Pancreas (tissue), 10 donors: ENCODE measurements around the gene CCNI2. TPM values are rescaled to one million over a fixed set of nuclear protein-coding genes. Genes with fewer than 3 reads are reported as not detected.

Source experiments
- ATAC-seq, 4 donors: fragments of 200-7000 bp; cut with Tn5 transposase; one replicate each; pipeline versions ENCODE4 v1.8.0 to v1.9.1; 2020; ENCODE audit warnings: mild to moderate bottlenecking in 4 of 4, moderate library complexity in 4 of 4
- DNase-seq, 6 donors: peaks; one replicate each; pipeline ENCODE4 v3.0.0-alpha.2; 2020
- FAIRE-seq: peaks from 2 replicates; lab custom pipeline; 2012; peaks lifted over from hg19 to GRCh38; lab: Jason Lieb, UNC
- H3K27ac ChIP-seq, 4 donors: fragments of 200-600 bp; sonication (generic); 1 replicate in 3 of 4; 2 replicates in 1 of 4; pipeline versions ENCODE4 v1.5.0 to v1.8.0; 2020
- H3K27me3 ChIP-seq, 4 donors: fragments of 200-600 bp; one replicate each; pipeline ENCODE4 v1.8.0; 2021
- H3K36me3 ChIP-seq, 3 donors: fragments of 200-600 bp; sonication (generic) in 1 of 3; one replicate each; pipeline versions ENCODE4 v1.5.0 to v1.8.0; 2020 to 2021
- H3K4me1 ChIP-seq, 3 donors: fragments of 200-600 bp; one replicate each; pipeline ENCODE4 v1.8.0; 2021
- H3K4me3 ChIP-seq, 4 donors: fragments of 200-600 bp; sonication (generic) in 2 of 4; one replicate each; pipeline versions ENCODE4 v1.5.0 to v1.8.0; 2020 to 2021
- H3K9me3 ChIP-seq, 4 donors: fragments of 200-600 bp; one replicate each; pipeline ENCODE4 v1.8.0; 2021
- CTCF ChIP-seq, 4 donors: fragments of 200-600 bp; sonication (generic) in 3 of 4; IDR thresholded peaks; one replicate each; pipeline versions ENCODE4 v1.5.0 to v1.8.0; 2021; ENCODE audit warnings: antibody characterized with exemption in 4 of 4
- WGBS, 2 donors: extraction: QIAGEN DNeasy Blood & Tissue Kit; methylation state at CpG; one replicate each; pipeline ENCODE4 v1.1.7; 2013; 5-methylcytosine and 5-hydroxymethylcytosine counted together
- intact Hi-C, 3 donors: fragments of 100-400 bp; cut with DNase I; formaldehyde crosslinking; loops; one replicate each; pipeline versions ENCODE4 v1.11.1 to v1.14.2; 2022
- polyA plus RNA-seq, 2 donors: library from polyadenylated mRNA; stranded (reverse); fragments of 200-250 nt; gene quantifications; one replicate each; pipeline ENCODE4 v1.2.3, GENCODE V29; 2013
- total RNA-seq, 6 donors: library from RNA; stranded (reverse); fragmentation: NEBNext Ultra II Directional in 4 of 6; extraction: Animal tissue kit (Norgen Biotek cat#: 25700) in 4 of 6; gene quantifications; one replicate each; pipeline versions ENCODE4 v1.2.1 to v1.2.4, GENCODE V29; 2021 to 2023
- donor health status: healthy with polysubstance abuse.
- donor health status: DM: no; HTN: no; CAD: no; lungs with moderate emphysema.
- donor health status: DM: no; HTN: no; CAD: no.
- donor health status: control.
- donor health status: control.
- donor health status: Bipolar disorder and iron deficiency.
- donor health status: DM: yes; HTN: yes; CAD: no.
- donor health status: DM: no; HTN: no; CAD: no.
- donor health status: DM: no; HTN: no; CAD: no.
- donor health status: DM: yes; HTN: yes; CAD: no.

CCNI2 gene
- total and polyA plus RNA-seq, 8 donors: 0.69 to 4.4 (median 1.3) TPM

- DNase-seq: peak; percentile 43 to 83 (median 54)
- TF ChIP-seq CTCF (IDR thresholded peaks at IDR 0.05): no peak
- Histone ChIP-seq H3K36me3 (no peaks in the 10 kb centered on the region), H3K27ac (peak within 1 kb of the TSS; percentile 35 to 80 (median 68)), H3K9me3 (no peaks in the 10 kb centered on the region), H3K27me3 (no peaks in the 10 kb centered on the region), H3K4me1 (peaks cover 0 to 14% (median 6%) of the 10 kb centered on the region in 3 donors), H3K4me3 (peak within 1 kb of the TSS; percentile 63 to 92 (median 86))
- intact Hi-C loops: no loop called here
- peak; percentile 71 to 78 (median 72) for ATAC-seq
- FAIRE-seq: no peak
- 1% methylated on average over 62 to 82 of the region's 82 CpGs for WGBS, 2 donors
These were observed 30.2 kb downstream of the CCNI2 start, which contains the start of gene SEPTIN8 for GRCh38 chr5:132777209-132778069. SEPTIN8 (minus strand) TSS chr5:132777239; CDS start chr5:132777137, 102 bp downstream.

- FAIRE-seq (no peak), ATAC-seq (no peak), DNase-seq (no peak)
- 53 to 67% methylated on average over 4 of the region's 4 CpGs for WGBS, 2 donors
- H3K27ac ChIP-seq: peak overlapping the region in 1 of 4 donors; percentile 80
- H3K9me3 ChIP-seq: no peaks in the 10 kb centered on the region
- peaks cover 0 to 14% (median 6%) of the 10 kb centered on the region in 3 donors for H3K4me1 ChIP-seq
- H3K27me3 ChIP-seq: no peaks in the 10 kb centered on the region
- peak overlapping the region; percentile 63 to 92 (median 86) for H3K4me3 ChIP-seq
- TF ChIP-seq CTCF (IDR thresholded peaks at IDR 0.05): no peak
- intact Hi-C loops: no loop called here
- H3K36me3 ChIP-seq: no peaks in the 10 kb centered on the region
These were observed 30.9 kb downstream of the CCNI2 start for GRCh38 chr5:132778129-132778528.

GRCh38 chr5:132778856-132779255 is 31.6 kb downstream of the CCNI2 start:
- WGBS, 2 donors: 46 to 56% methylated on average over 5 of the region's 5 CpGs
- Histone ChIP-seq H3K4me3 (no peak overlapping the region), H3K36me3 (no peaks in the 10 kb centered on the region), H3K27me3 (no peaks in the 10 kb centered on the region), H3K9me3 (no peaks in the 10 kb centered on the region), H3K4me1 (peaks cover 0 to 14% (median 6%) of the 10 kb centered on the region in 3 donors), H3K27ac (no peak overlapping the region)
- no peak for ATAC-seq
- intact Hi-C loops: no loop called here
- no peak for TF ChIP-seq CTCF (IDR thresholded peaks at IDR 0.05)
- FAIRE-seq: no peak
- DNase-seq: no peak

- intact Hi-C loops: no loop called here
- peaks cover 0 to 14% (median 6%) of the 10 kb centered on the region in 3 donors for H3K4me1 ChIP-seq
- no peak overlapping the region for H3K27ac ChIP-seq
- no peaks in the 10 kb centered on the region for H3K36me3 ChIP-seq
- WGBS, 2 donors: 95% methylated on average over 3 of the region's 3 CpGs
- FAIRE-seq (no peak), DNase-seq (no peak), ATAC-seq (no peak)
- no peaks in the 10 kb centered on the region for H3K9me3 ChIP-seq
- H3K4me3 ChIP-seq: no peak overlapping the region
- H3K27me3 ChIP-seq: no peaks in the 10 kb centered on the region
- no peak for TF ChIP-seq CTCF (IDR thresholded peaks at IDR 0.05)
These were observed 32.7 kb downstream of the CCNI2 start for GRCh38 chr5:132779961-132780360.

GRCh38 chr5:132780577-132780976 is 33.4 kb downstream of the CCNI2 start:
- FAIRE-seq (no peak), DNase-seq (no peak), ATAC-seq (no peak)
- Histone ChIP-seq H3K4me3 (no peak overlapping the region), H3K36me3 (no peaks in the 10 kb centered on the region), H3K4me1 (peaks cover 0 to 9% (median 6%) of the 10 kb centered on the region in 3 donors), H3K27me3 (no peaks in the 10 kb centered on the region), H3K27ac (no peak overlapping the region), H3K9me3 (no peaks in the 10 kb centered on the region)
- WGBS, 2 donors: 93 to 98% methylated on average over 1 of the region's 1 CpG
- TF ChIP-seq CTCF (IDR thresholded peaks at IDR 0.05): no peak
- intact Hi-C loops: no loop called here
